Astrocyte (in vitro differentiated cells and primary cell): ENCODE data around the gene MTRR. TPM values are rescaled to one million over a fixed set of nuclear protein-coding genes. Genes with fewer than 3 reads are reported as not detected.
"Not testable (repeated sequence)": the region's sequence is repeated elsewhere in the genome, so short reads cannot be mapped to it uniquely, and the experiment has no call there.

Experiments used
- DNase-seq: peaks from one replicate; pipeline ENCODE4 v3.0.0-alpha.2; 2010; ENCODE audit warnings: low read depth
- FAIRE-seq: peaks from 2 replicates; lab custom pipeline; 2011; peaks lifted over from hg19 to GRCh38; lab: Jason Lieb, UNC
- H2AFZ ChIP-seq: 2 replicates; pipeline ENCODE4 v1.6.0; 2012; ENCODE audit warnings: low read depth, low read length, inconsistent platforms
- H3K27ac ChIP-seq: 2 replicates; pipeline ENCODE4 v1.5.1; 2011; ENCODE audit warnings: low read depth, low read length, inconsistent platforms
- H3K27me3 ChIP-seq: 2 replicates; pipeline ENCODE4 v1.6.0; 2011; ENCODE audit warnings: low read length, inconsistent platforms; ENCODE audit not compliant: insufficient read depth
- H3K36me3 ChIP-seq: 2 replicates; pipeline ENCODE4 v1.5.1; 2011; ENCODE audit warnings: low read length, inconsistent platforms; ENCODE audit not compliant: insufficient read depth
- H3K4me1 ChIP-seq: 2 replicates; pipeline ENCODE4 v1.5.1; 2011; ENCODE audit warnings: low read length, inconsistent platforms; ENCODE audit not compliant: insufficient read depth
- H3K4me2 ChIP-seq: 2 replicates; pipeline ENCODE4 v1.6.0; 2012; ENCODE audit warnings: low read length, inconsistent platforms
- H3K4me3 ChIP-seq: 2 replicates; pipeline ENCODE4 v1.5.1; 2011; ENCODE audit warnings: low read depth, mild to moderate bottlenecking, low read length, inconsistent platforms; ENCODE audit not compliant: insufficient read depth
- H3K79me2 ChIP-seq: 2 replicates; pipeline ENCODE4 v1.6.0; 2012; ENCODE audit warnings: mild to moderate bottlenecking, low read length, inconsistent platforms; ENCODE audit not compliant: insufficient read depth
- H3K9ac ChIP-seq: 2 replicates; pipeline ENCODE4 v1.6.0; 2012; ENCODE audit warnings: mild to moderate bottlenecking, low read length, inconsistent platforms
- H3K9me3 ChIP-seq: 2 replicates; pipeline ENCODE4 v1.5.1; 2012; ENCODE audit warnings: low read depth, mild to moderate bottlenecking, low read length, inconsistent platforms; ENCODE audit not compliant: insufficient read depth
- H4K20me1 ChIP-seq: 2 replicates; pipeline ENCODE4 v1.6.0; 2012; ENCODE audit warnings: low read length, inconsistent platforms; ENCODE audit not compliant: insufficient read depth
- H3K27ac Mint-ChIP-seq: one replicate; pipeline ENCODE4 v1.8.0; 2021; ENCODE audit warnings: mild to moderate bottlenecking, mixed read lengths; ENCODE audit not compliant: unreplicated experiment
- H3K27me3 Mint-ChIP-seq: one replicate; pipeline ENCODE4 v1.8.0; 2021; ENCODE audit warnings: low read depth, mixed read lengths; ENCODE audit not compliant: unreplicated experiment
- H3K36me3 Mint-ChIP-seq: one replicate; pipeline ENCODE4 v1.8.0; 2021; ENCODE audit warnings: low read depth, mixed read lengths; ENCODE audit not compliant: unreplicated experiment
- H3K4me1 Mint-ChIP-seq: one replicate; pipeline ENCODE4 v1.8.0; 2021; ENCODE audit warnings: low read depth, mixed read lengths; ENCODE audit not compliant: unreplicated experiment
- H3K4me3 Mint-ChIP-seq: one replicate; pipeline ENCODE4 v1.8.0; 2021; ENCODE audit warnings: mild to moderate bottlenecking, moderate library complexity, mixed read lengths; ENCODE audit not compliant: unreplicated experiment
- H3K9me3 Mint-ChIP-seq: one replicate; pipeline ENCODE4 v1.8.0; 2021; ENCODE audit warnings: mild to moderate bottlenecking, mixed read lengths; ENCODE audit not compliant: unreplicated experiment
- CTCF ChIP-seq: IDR thresholded peaks from 2 replicates; pipeline ENCODE4 v1.5.1; 2011; ENCODE audit warnings: low read depth, mild to moderate bottlenecking, inconsistent platforms, low read length, moderate library complexity; ENCODE audit not compliant: insufficient read depth
- EZH2 ChIP-seq: IDR thresholded peaks from 2 replicates; pipeline ENCODE4 v1.6.1; 2012; ENCODE audit warnings: mild to moderate bottlenecking, low read length, inconsistent platforms; ENCODE audit not compliant: insufficient read depth
- total RNA-seq: library from RNA; stranded (reverse); gene quantifications from 2 replicates; pipeline ENCODE4 v1.2.1, GENCODE V29; 2021

The MTRR gene
- total RNA-seq, 1 donor from 2014 or later, result 32.2 TPM

GRCh38 chr5:7908317-7908716 lies 39.4 kb downstream of the MTRR start:
- H3K27ac Mint-ChIP-seq, result no peak overlapping the region
- H3K79me2 ChIP-seq, result no peaks in the 10 kb centered on the region
- no peaks in the 10 kb centered on the region for H3K27me3 ChIP-seq
- no peak overlapping the region for H3K4me3 Mint-ChIP-seq
- H3K36me3 Mint-ChIP-seq, result peaks cover 38% of the 10 kb centered on the region
- peaks cover 15% of the 10 kb centered on the region for H3K9me3 Mint-ChIP-seq
- H3K4me1 ChIP-seq, result no peaks in the 10 kb centered on the region
- H3K9me3 ChIP-seq, result no peaks in the 10 kb centered on the region
- H3K4me2 ChIP-seq, result no peak overlapping the region
- H3K4me1 Mint-ChIP-seq, result peaks cover 7% of the 10 kb centered on the region
- DNase-seq, result no peak
- H4K20me1 ChIP-seq, result no peaks in the 10 kb centered on the region
- no peaks in the 10 kb centered on the region for H3K36me3 ChIP-seq
- H3K27me3 Mint-ChIP-seq, result no peaks in the 10 kb centered on the region
- no peak overlapping the region for H3K4me3 ChIP-seq
- TF ChIP-seq CTCF (no peak), EZH2 (no peak)
- H3K9ac ChIP-seq, result no peak overlapping the region
- H2AFZ ChIP-seq, result no peak overlapping the region
- FAIRE-seq, result no peak
- no peak overlapping the region for H3K27ac ChIP-seq

- no peak overlapping the region for H3K9ac ChIP-seq
These were observed 41.9 kb downstream of the MTRR start for GRCh38 chr5:7910738-7911428.

GRCh38 chr5:7911429-7911771 lies 42.5 kb downstream of the MTRR start:
- not testable (repeated sequence) for H4K20me1 ChIP-seq, H3K4me3 ChIP-seq, H3K79me2 ChIP-seq, H2AFZ ChIP-seq, H3K4me2 ChIP-seq, DNase-seq, H3K27me3 Mint-ChIP-seq, FAIRE-seq, H3K36me3 ChIP-seq, H3K4me1 ChIP-seq, H3K27ac Mint-ChIP-seq, H3K4me3 Mint-ChIP-seq, H3K4me1 Mint-ChIP-seq, H3K27me3 ChIP-seq, H3K9me3 ChIP-seq, H3K9ac ChIP-seq, H3K27ac ChIP-seq
- Mint-ChIP-seq H3K9me3 (peaks cover 13% of the 10 kb centered on the region), H3K36me3 (peaks cover 34% of the 10 kb centered on the region)

More at GRCh38 chr5:7910738-7911428, 41.9 kb downstream of the MTRR start:
- H3K9me3 Mint-ChIP-seq, result peaks cover 13% of the 10 kb centered on the region
- no peaks in the 10 kb centered on the region for H4K20me1 ChIP-seq
- H3K4me1 ChIP-seq, result no peaks in the 10 kb centered on the region
- H3K27me3 Mint-ChIP-seq, result no peaks in the 10 kb centered on the region
- H3K4me2 ChIP-seq, result no peak overlapping the region
- no peak overlapping the region for H2AFZ ChIP-seq
- H3K36me3 ChIP-seq, result no peaks in the 10 kb centered on the region
- H3K4me3 Mint-ChIP-seq, result no peak overlapping the region
- no peaks in the 10 kb centered on the region for H3K79me2 ChIP-seq
- no peak overlapping the region for H3K27ac Mint-ChIP-seq
- TF ChIP-seq CTCF, result no peak
- TF ChIP-seq EZH2, result no peak
- no peaks in the 10 kb centered on the region for H3K4me1 Mint-ChIP-seq
- no peaks in the 10 kb centered on the region for H3K9me3 ChIP-seq
- H3K27me3 ChIP-seq, result no peaks in the 10 kb centered on the region
- peaks cover 34% of the 10 kb centered on the region for H3K36me3 Mint-ChIP-seq
- no peak for FAIRE-seq
- DNase-seq, result no peak
- H3K4me3 ChIP-seq, result no peak overlapping the region
- no peak overlapping the region for H3K27ac ChIP-seq
